CD4-positive, alpha-beta T cell treated with Interleukin-6 for 4 hours (primary cell): Measurements from ENCODE around the gene EFCAB12.
"Not testable (repeated sequence)": the region's sequence is repeated elsewhere in the genome, so short reads cannot be mapped to it uniquely, and the experiment has no call there.

Experiments used
- DNase-seq: peaks from one replicate; pipeline ENCODE4 v3.0.0-alpha.2; 2020; ENCODE audit warnings: mixed read lengths

EFCAB12 gene

GRCh38 chr3:129391583-129391982 is 36.9 kb downstream of the EFCAB12 start:
- DNase-seq: not testable (repeated sequence)

DNA sequence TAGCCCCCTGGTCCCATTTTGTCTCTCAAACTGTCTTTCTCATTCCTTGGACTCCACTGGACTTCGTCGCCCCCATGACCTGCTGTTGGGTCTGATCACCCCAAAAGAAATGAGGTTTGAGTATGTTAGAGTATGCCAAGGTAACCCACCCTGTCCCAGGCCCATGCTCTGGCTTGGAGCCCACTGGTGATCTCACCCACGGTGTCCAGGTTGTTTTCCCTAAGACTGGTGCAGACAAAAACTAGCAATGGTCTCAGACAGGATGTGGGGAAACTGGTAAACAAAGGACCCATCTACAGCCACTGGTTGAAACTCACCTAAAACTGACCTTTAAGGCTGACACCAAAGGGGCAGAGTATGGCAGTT is 38.9 kb downstream of the EFCAB12 start:
- DNase-seq: no peak

DNA sequence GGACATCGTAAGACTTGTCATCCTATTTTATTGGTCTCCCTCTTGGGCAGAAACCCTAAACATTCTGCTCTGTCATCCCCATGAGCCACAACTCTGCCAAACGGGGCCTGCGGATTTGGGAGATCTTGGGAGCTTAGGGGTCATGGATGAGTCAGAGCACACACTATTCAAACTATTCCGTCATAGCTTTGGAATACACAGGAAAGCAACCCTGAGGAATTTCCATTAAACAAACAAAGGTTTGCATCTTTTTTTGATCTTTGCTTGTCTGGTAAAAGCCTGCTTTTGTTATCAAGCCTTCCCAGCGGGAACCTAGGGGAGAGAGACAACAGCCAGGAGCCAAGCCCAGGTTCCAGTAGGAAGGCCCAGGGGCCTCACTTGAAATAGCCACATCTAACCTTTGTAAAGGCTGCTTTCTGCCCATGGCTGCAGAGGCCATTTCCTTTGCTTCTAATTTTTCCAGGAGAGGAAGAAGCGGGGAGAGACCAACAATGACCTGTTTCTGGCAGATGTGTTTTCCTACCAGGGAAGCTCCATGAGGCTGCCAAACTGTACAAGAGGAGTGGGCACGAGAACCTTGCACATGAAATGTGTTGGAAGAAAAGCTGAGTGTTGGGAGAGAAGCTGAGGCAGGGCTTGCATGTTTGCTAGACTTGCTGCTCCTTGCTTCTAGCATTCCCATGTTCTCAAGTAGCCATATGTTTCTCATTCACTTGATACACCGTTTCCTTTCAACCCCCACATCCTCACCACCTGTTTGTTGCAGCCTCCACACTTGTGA is 39.5 kb downstream of the EFCAB12 start:
- DNase-seq: not testable (repeated sequence)

DNA sequence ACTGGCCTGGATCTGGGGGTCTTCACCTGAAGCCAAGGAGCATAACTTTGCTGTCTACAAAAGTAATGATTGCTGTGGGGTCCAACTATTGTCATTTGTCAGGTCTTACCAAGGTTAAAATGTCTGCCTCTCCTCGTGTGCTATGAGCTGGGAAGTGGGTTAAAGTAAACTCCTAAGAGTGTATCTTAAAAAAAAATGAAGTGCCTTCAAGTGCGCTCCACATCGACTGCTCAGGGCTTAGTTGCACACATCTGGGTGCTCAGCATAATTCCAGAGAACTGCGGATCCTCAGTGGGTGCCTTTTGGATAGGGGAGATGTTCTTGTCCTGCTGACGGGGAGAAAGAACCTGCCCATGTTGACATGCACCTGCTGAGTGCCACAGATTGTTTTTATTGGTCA is 40.9 kb downstream of the EFCAB12 start:
- DNase-seq: no peak

DNA sequence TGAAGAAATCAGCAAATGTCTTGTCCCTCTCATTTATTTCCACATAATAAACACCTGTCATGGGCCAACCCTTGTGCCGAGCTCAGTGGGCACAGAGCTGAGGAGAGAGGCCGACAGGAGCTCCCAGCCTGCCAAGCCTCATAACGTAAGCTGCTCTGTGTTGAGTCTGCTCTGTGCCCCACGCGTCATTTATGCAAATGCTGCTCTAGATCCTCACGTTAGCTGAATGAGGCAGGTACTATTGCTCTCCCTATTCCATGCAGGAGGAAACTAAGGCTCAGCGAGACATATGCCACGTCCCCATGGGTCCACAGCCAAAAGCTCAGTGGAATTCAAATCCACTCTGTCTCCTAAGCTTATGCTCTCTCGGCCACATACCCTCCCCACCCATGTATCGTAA is 41.5 kb downstream of the EFCAB12 start:
- no peak for DNase-seq

DNA sequence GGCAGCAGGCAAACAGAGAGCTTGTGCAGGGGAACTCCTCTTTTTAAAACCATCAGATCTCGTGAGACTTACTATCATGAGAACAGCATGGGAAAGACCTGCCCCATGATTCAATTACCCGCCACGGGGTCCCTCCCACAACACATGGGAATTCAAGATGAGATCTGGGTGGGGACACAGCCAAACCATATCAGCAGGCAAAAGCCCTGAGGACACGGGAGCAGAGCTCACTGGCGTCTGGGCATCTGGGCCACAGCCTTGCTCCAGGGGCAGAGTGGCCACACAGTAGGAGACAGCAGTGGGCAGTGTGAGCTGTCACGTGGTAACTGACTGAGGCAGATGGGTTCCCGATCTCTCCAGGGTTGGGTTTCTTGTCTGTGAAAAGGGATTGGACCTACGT is 42.9 kb downstream of the EFCAB12 start:
- not testable (repeated sequence) for DNase-seq

- DNase-seq: no peak
Measured at GRCh38 chr3:129384594-129385323, 43.7 kb downstream of the EFCAB12 start.

GRCh38 chr3:129384103-129384502 is 44.3 kb downstream of the EFCAB12 start:
- not testable (repeated sequence) for DNase-seq

DNA sequence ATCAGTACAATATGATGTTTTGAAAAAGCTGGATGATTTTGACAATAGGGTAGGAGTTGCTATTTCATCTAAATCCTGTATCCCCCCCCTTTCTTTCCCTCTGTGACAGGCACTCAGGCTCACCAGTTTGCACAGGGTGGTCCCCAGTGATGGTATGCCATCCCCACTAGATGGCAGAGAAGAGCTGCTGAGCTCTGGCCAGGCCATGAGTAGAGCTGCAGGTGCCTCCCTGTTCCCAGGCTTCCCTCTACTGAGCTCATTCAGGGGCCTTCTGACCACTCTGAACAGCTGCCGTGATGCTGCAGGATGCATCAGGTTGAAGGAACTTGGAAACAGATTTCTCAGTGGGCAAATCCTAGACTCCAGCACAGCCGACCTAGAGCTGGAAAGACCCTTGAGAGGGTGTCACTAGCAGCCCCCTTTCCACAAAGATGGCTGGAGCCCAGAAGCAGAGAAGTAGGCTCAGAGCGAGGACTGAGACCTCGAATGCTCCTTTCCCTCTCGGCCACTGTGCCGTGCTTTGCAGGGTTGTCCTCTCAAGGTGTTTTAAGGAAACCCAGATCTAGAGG is 45.1 kb downstream of the EFCAB12 start:
- peak; percentile 48 for DNase-seq

DNA sequence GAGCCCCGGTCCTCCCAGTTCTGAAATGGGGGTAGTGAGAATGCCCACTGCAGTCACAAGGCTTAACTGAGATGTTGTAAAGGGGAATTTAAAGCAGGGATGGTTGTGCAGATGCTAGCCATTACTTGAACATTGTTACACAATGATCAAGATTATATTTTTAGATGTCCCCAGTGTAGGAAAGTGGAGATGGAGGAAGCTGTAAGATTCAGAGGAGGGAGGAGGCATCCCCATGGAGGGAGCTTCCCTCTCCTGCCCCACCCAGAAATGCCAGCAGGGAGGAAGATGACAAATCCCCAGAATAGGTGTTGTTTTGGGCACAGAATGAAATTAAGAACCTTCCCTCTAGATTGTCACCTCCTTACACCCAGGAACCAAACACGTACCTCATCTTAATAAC is 46.1 kb downstream of the EFCAB12 start:
- DNase-seq: no peak

GRCh38 chr3:129379582-129380358 is 48.7 kb downstream of the EFCAB12 start:
- no peak for DNase-seq

- no peak for DNase-seq
Measured at GRCh38 chr3:129378949-129379348, 49.5 kb downstream of the EFCAB12 start.

GRCh38 chr3:129377615-129378014 is 50.8 kb downstream of the EFCAB12 start:
- no peak for DNase-seq

GRCh38 chr3:129375099-129375498 is 53.3 kb downstream of the EFCAB12 start:
- no peak for DNase-seq

- no peak for DNase-seq
Measured at GRCh38 chr3:129371041-129371826, 57.2 kb downstream of the EFCAB12 start.

- DNase-seq: no peak
Measured at GRCh38 chr3:129370248-129370964, 58.0 kb downstream of the EFCAB12 start.

DNA sequence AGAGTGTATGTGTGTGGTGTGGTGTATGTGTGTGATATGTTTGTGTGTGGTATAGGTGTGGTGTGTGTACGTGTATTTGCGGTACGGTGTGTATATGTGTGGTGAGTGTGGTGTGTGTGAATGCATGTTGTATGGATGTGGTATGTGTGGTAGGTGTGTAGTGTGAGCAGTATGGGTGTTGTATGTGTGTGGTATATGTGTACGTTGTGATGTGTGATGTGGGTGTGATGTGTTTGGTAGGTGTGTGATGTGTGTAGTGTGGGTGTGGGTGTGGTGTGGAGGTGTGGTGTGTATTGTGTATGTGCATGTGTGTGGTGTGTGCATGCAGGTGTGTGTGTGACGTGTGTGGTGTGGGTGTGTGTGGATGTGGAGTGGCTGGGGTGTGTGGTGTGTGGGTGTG is 58.7 kb downstream of the EFCAB12 start:
- DNase-seq: no peak

GRCh38 chr3:129367821-129368220 is 60.6 kb downstream of the EFCAB12 start:
- DNase-seq: no peak

DNA sequence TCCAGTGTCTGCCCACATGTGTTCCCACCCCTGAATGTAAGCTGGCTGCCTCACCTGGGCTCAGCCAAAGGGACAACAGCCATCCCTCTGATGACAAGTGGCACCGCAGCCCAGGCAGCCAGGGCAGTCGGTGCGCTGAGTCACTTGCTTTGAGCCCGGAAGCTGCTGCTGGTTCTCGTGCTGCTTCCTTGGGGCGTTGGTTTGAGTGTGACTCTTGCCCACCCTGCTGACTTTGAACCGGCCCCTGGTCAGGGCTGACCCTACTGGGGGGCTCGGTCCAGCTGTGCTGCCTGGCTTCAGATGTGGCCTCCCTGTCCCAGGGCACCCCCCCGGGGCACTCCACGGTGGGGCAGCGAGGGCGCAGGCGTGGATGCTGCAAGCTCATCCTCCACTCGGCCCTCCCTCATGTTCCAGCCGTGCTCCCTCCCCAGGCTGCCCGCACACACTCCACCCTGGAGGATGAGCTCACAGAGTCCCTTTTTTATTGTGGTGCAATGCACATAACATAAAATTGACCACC is 62.1 kb downstream of the EFCAB12 start:
- no peak for DNase-seq

DNA sequence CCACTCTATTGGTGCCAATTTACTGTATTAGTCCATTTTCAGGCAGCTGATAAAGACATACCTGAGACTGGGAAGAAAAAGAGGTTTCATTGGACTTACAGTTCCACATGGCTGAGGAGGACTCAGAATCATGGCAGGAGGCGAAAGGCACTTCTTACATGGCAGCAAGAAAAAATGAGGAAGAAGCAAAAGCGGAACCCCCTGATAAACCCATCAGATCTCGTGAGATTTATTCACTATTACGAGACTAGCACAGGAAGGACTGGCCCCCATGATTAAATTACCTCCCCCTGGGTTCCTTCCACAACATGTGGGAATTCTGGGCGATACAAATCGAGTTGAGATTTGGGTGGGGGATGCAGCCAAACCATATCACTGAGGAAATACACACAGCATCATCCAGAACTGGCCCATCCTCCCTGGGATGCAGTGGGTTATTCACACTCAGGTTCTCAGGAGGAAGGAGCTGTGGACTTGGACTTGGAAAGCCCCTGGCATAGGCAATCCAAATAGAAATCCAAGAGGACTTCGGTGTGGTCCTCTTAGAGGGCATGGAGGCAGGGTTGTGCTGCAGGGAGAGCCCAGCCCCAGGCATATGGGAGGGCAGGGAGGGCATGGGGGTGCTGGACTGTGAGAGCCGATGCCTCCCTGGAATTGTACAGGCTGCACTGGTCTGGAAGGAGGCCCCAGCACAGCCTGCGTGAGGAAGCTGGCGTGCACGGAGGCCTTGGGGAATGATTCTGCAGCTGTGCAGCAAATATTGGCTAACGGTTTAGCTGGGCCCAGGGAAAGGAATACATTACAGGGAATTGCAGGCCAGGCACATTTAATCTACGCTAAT is 62.9 kb downstream of the EFCAB12 start:
- DNase-seq: no peak
